HFFc6 (cell line): ENCODE results near the gene ZNF479. TPM values are rescaled to one million over a fixed set of nuclear protein-coding genes. Genes with fewer than 3 reads are reported as not detected.
"Not testable (repeated sequence)": the region's sequence is repeated elsewhere in the genome, so short reads cannot be mapped to it uniquely, and the experiment has no call there.

Source experiments
- DNase-seq: peaks from one replicate; pipeline ENCODE4 v3.0.0-alpha.2; 2018
- H3K27ac Mint-ChIP-seq: 2 replicates; pipeline ENCODE4 v1.8.0; 2020; ENCODE audit warnings: mild to moderate bottlenecking, mixed read lengths
- H3K27me3 Mint-ChIP-seq: 2 replicates; pipeline ENCODE4 v1.8.0; 2021; ENCODE audit warnings: mild to moderate bottlenecking, moderate library complexity, mixed read lengths; ENCODE audit not compliant: insufficient read depth
- H3K36me3 Mint-ChIP-seq: 2 replicates; pipeline ENCODE4 v1.8.0; 2021; ENCODE audit warnings: low read depth, mixed read lengths
- H3K4me1 Mint-ChIP-seq: 2 replicates; pipeline ENCODE4 v1.8.0; 2020; ENCODE audit warnings: low read depth, mixed read lengths
- H3K4me3 Mint-ChIP-seq: 2 replicates; pipeline ENCODE4 v1.8.0; 2020; ENCODE audit warnings: mild to moderate bottlenecking, moderate library complexity, mixed read lengths
- H3K9me3 Mint-ChIP-seq: 2 replicates; pipeline ENCODE4 v1.8.0; 2020; ENCODE audit warnings: mild to moderate bottlenecking, mixed read lengths
- total RNA-seq, 6 experiments: library from RNA; stranded (reverse); fragmentation: NEBNext Ultra II Directional; extraction: Animal tissue kit (Norgen Biotek cat#: 25700); gene quantifications; 2 replicates in 1 of 6; 3 replicates in 5 of 6; pipeline ENCODE4 v1.2.3, GENCODE V29; 2021
- TF ChIP-seq, protein P1 (sequence below): fragments of 200-600 bp; sonication (generic); IDR thresholded peaks from 2 replicates; pipeline ENCODE4 v1.5.0; 2021; ENCODE audit warnings: antibody characterized with exemption, mild to moderate bottlenecking

The ZNF479 gene
- total RNA-seq, 6 experiments from 2014 or later, result not detected

DNA sequence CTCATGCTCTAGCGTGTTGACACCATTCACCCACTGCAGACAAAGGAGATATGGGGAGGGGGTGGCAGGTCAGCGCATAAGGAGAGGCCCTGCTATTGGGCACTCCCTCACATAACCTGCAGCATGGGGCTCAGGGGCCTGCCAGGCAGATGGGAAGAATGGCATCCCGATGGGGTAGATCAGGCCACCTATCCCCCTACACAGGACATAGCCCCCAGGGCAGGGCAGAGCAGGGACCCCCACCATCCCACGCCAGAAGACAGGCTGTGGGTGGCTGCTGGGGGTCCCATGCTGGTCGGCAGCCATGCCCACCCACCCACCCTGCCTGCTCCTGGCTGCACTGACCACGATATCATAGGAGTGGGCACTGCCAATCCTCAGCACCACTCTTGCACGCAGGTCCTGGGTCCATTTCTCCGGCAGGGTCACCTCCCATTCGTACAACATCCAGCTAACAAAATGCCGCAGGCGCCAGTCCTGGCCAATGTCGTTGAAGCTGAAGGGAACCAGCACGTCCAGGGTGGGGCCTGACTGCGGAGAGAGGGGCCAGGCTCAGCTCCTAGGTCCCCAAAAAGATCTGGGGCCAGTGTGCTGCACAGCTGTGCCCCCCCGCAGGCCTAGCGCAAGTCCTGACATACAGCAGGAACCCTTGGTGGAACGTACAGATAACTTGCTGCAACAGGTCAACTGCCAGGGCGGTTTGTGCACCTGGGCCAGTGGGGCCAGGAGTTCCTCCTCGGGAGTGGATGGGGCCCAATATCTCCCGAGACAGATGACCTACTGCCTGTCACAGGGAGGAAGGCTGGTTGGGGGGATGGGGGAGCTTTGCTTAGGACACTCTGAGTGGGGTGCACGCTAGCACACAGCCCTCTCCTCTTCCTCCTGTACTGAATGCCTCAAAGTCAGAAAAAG lies 45.9 kb upstream of the ZNF479 start:
- no peaks in the 10 kb centered on the region for H3K27me3 Mint-ChIP-seq
- DNase-seq, result no peak
- H3K36me3 Mint-ChIP-seq, result peaks cover 5% of the 10 kb centered on the region; the same call in 1 of the 2 replicates
- no peak overlapping the region for H3K27ac Mint-ChIP-seq
- TF ChIP-seq, protein P1, sequence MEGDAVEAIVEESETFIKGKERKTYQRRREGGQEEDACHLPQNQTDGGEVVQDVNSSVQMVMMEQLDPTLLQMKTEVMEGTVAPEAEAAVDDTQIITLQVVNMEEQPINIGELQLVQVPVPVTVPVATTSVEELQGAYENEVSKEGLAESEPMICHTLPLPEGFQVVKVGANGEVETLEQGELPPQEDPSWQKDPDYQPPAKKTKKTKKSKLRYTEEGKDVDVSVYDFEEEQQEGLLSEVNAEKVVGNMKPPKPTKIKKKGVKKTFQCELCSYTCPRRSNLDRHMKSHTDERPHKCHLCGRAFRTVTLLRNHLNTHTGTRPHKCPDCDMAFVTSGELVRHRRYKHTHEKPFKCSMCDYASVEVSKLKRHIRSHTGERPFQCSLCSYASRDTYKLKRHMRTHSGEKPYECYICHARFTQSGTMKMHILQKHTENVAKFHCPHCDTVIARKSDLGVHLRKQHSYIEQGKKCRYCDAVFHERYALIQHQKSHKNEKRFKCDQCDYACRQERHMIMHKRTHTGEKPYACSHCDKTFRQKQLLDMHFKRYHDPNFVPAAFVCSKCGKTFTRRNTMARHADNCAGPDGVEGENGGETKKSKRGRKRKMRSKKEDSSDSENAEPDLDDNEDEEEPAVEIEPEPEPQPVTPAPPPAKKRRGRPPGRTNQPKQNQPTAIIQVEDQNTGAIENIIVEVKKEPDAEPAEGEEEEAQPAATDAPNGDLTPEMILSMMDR, result no peak
- peaks cover 39% of the 10 kb centered on the region for H3K9me3 Mint-ChIP-seq
- no peaks in the 10 kb centered on the region for H3K4me1 Mint-ChIP-seq
- no peak overlapping the region for H3K4me3 Mint-ChIP-seq

DNA sequence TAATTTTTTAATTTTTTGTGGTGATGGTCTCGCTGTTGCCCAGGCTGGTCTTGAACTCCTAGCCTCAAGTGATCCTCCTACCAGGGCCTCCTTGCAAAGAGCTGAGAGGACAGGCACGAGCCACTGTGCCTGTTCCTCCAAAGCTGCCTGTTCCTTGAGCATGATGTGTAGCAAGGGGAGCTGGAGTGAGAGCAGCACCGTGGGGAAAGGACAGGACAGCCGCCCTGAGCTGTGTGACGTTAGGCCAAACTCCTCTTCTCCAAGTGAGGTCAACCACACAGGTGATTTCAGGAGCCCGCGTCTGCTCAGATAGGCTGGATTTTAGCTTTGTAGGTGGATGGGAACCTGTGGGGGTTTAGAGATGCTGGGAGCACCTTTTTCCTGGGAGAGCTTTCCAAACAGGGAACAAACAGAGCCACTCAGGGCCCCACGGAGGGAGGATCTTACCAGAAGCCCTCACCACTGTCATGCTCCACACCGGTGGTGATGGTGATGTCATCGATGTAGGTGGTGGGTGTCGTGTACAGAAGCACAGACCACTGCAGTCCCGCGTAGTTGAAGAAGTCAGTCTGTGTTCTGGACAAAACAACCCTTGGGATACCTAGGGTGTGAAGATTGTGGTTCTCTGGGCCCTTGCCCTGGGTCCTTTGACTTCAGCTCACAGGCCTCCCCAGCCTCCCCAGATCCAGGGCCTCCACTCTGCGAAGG lies 44.8 kb upstream of the ZNF479 start:
- H3K27me3 Mint-ChIP-seq, result no peaks in the 10 kb centered on the region
- no peaks in the 10 kb centered on the region for H3K4me1 Mint-ChIP-seq
- no peak for DNase-seq
- no peak overlapping the region for H3K4me3 Mint-ChIP-seq
- H3K36me3 Mint-ChIP-seq, result peaks cover 5% of the 10 kb centered on the region; the same call in 1 of the 2 replicates
- TF ChIP-seq, protein P1, result no peak
- peaks cover 31% of the 10 kb centered on the region for H3K9me3 Mint-ChIP-seq
- no peak overlapping the region for H3K27ac Mint-ChIP-seq

DNA sequence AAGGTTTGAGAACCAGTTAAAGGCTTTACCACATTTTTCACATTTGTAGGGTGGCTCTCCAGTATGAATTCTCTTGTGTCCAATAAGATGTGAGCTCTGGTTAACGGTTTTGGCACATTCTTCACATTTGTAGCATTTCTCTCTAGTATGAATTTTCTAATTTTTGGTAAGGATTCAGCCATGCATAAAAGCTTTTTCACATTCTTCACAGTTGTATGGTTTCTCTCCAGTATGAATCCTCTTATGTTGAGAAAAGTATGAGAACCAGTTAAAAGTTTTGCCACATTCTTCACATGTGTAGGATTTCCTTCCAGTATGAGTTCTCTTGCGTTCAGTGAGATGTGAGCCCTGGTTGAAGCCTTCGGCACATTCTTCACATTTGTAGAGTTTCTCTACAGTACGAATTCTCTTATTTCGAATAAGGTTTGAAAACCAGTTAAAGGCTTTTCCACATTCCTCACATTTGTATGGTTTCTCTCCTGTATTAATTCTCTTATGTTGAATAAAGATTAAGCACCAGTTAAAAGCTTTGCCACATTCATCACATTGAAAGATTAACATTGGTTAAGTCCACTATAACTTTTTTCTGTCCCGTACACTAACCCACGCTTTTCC lies 33.2 kb upstream of the ZNF479 start:
- Mint-ChIP-seq H3K9me3 (peaks cover 61% of the 10 kb centered on the region), H3K4me1 (no peaks in the 10 kb centered on the region), H3K27me3 (0 out of 2 replicates have a peak, but pooled peaks cover 2% of the 10 kb centered on the region), H3K27ac (no peak overlapping the region), H3K4me3 (no peak overlapping the region), H3K36me3 (peaks cover 6% of the 10 kb centered on the region)
- TF ChIP-seq, protein P1, result no peak
- DNase-seq, result no peak

DNA sequence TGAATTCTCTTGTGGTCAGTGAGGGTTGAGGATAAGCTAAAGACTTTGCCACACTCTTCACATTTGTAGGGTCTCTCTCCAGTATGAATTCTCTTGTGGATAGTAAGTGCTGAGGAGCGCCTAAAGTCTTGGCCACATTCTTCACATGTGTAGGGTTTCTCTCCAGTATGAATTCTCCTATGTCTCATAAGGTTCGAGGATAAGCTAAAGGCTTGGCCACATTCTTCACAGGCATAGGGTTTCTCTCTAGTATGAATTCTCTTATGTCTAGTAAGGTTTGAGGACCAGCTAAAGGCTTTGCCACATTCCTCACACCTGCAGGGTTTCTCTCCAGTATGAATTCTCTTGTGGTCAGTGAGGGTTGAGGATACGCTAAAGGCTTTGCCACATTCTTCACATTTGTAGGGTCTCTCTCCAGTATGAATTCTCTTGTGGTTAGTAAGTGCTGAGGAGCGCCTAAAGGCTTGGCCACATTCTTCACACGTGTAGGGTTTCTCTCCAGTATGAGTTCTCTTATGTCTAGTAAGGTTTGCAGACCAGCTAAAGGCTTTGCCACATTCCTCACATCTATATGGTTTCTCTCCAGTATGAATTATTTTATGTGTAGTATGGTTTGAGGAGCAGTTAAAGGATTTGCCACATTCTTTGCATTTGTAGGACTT lies 12.0 kb downstream of the ZNF479 start:
- not testable (repeated sequence) for H3K27ac Mint-ChIP-seq, H3K4me1 Mint-ChIP-seq, DNase-seq, H3K4me3 Mint-ChIP-seq, H3K27me3 Mint-ChIP-seq
- Mint-ChIP-seq H3K9me3 (peaks cover 56% of the 10 kb centered on the region), H3K36me3 (peaks cover 14% of the 10 kb centered on the region)
